GM12872 (cell line): Measurements from ENCODE around the gene FHOD3.

Experiments used
- CTCF ChIP-seq: IDR thresholded peaks from 3 replicates; pipeline ENCODE4 v1.5.1; 2011; ENCODE audit warnings: low read depth, mild to moderate bottlenecking, low read length, moderate library complexity; ENCODE audit not compliant: insufficient read depth

Gene FHOD3

GRCh38 chr18:36809590-36810381 lies 512.3 kb downstream of the FHOD3 start:
- peak; percentile 76 for TF ChIP-seq CTCF

GRCh38 chr18:36811430-36811829 lies 513.9 kb downstream of the FHOD3 start:
- no peak for TF ChIP-seq CTCF

GRCh38 chr18:36811955-36812354 lies 514.4 kb downstream of the FHOD3 start:
- no peak for TF ChIP-seq CTCF

- no peak for TF ChIP-seq CTCF
These were observed 515.2 kb downstream of the FHOD3 start for GRCh38 chr18:36812678-36813077.

GRCh38 chr18:36813101-36813775 lies 515.7 kb downstream of the FHOD3 start:
- no peak for TF ChIP-seq CTCF

- no peak for TF ChIP-seq CTCF
These were observed 516.3 kb downstream of the FHOD3 start for GRCh38 chr18:36813824-36814223.

GRCh38 chr18:36814994-36815393 lies 517.5 kb downstream of the FHOD3 start:
- no peak for TF ChIP-seq CTCF
